ENCODE data around the gene DGKH. TPM values are rescaled to one million over a fixed set of nuclear protein-coding genes. Genes with fewer than 3 reads are reported as not detected.

The DGKH gene
- total and polyA plus RNA-seq, 8 donors: 0.61 to 41.5 (median 11.7) TPM

GRCh38 chr13:42283574-42283973 lies 235.1 kb downstream of the DGKH start:
- H3K4me1 ChIP-seq: peaks cover 10 to 48% (median 29%) of the 10 kb centered on the region in 4 donors
- H3K9me3 ChIP-seq: no peaks in the 10 kb centered on the region
- TF ChIP-seq CTCF (IDR thresholded peaks at IDR 0.05): no peak
- TF ChIP-seq EP300 (IDR thresholded peaks at IDR 0.05): no peak
- TF ChIP-seq POLR2A (IDR thresholded peaks at IDR 0.05): no peak
- H3K36me3 ChIP-seq: peaks cover 9 to 27% (median 22%) of the 10 kb centered on the region in 4 donors
- peak overlapping the region in 1 of 5 donors; percentile 16 for H3K27ac ChIP-seq
- H3K4me3 ChIP-seq: no peak overlapping the region
- WGBS, 5 donors: 62 to 79% (median 75%) methylated on average over 3 of the region's 3 CpGs
- no peaks in the 10 kb centered on the region for H3K27me3 ChIP-seq
- intact Hi-C loops (cut with DNase I; ENCODE audit: low total_unique reads): no loop called here
- DNase-seq: peak in 1 of 2 donors; percentile 37

GRCh38 chr13:42284068-42284467 lies 235.6 kb downstream of the DGKH start:
- intact Hi-C loops (cut with DNase I; ENCODE audit: low total_unique reads): no loop called here
- H3K27ac ChIP-seq: no peak overlapping the region
- 66 to 87% (median 73%) methylated on average over 3 of the region's 3 CpGs for WGBS, 5 donors
- no peaks in the 10 kb centered on the region for H3K27me3 ChIP-seq
- H3K4me1 ChIP-seq: peaks cover 10 to 43% (median 28%) of the 10 kb centered on the region in 4 donors
- H3K9me3 ChIP-seq: no peaks in the 10 kb centered on the region
- H3K4me3 ChIP-seq: no peak overlapping the region
- peaks cover 13 to 32% (median 27%) of the 10 kb centered on the region in 4 donors for H3K36me3 ChIP-seq
- DNase-seq: no peak
- TF ChIP-seq EP300 (IDR thresholded peaks at IDR 0.05) (no peak), POLR2A (IDR thresholded peaks at IDR 0.05) (no peak), CTCF (IDR thresholded peaks at IDR 0.05) (no peak), POLR2AphosphoS5 (IDR thresholded peaks at IDR 0.05) (no peak)

Small RNA genes lying within 50 kb of the gene (small RNA-seq; reads per million reads assigned to genes)
- 0 reads per million in 4 donors for gene RPS28P8

Other genes with a start within 250 kb of the DGKH start
- 10 to 100 TPM; 25.4 to 99.2 (median 25.9) TPM for gene VWA8, start 87.5 kb upstream of the DGKH start, total RNA-seq
- 1 to 10 TPM; 3.3 to 4.0 (median 3.5) TPM for gene VWA8, start 87.5 kb upstream of the DGKH start, polyA plus RNA-seq
- gene AKAP11, start 223.5 kb downstream of the DGKH start, total RNA-seq: 10 to 100 TPM; 13.4 to 58.0 (median 30.0) TPM
- 1 to 10 TPM; 2.8 to 6.1 (median 4.8) TPM for gene AKAP11, start 223.5 kb downstream of the DGKH start, polyA plus RNA-seq